NCI-H748 treated with DMSO at 0.1 percent for 48 hours (cell line): ENCODE results near the gene RSRP1.

Source experiments
- DNase-seq: peaks from one replicate; lab custom pipeline; 2025; lab: John Stamatoyannopoulos, UW

RSRP1 gene

GRCh38 chr1:25217598-25218232 lies 29.5 kb downstream of the RSRP1 start:
- DNase-seq = no peak

GRCh38 chr1:25217015-25217414 lies 30.2 kb downstream of the RSRP1 start:
- DNase-seq = no peak

DNA sequence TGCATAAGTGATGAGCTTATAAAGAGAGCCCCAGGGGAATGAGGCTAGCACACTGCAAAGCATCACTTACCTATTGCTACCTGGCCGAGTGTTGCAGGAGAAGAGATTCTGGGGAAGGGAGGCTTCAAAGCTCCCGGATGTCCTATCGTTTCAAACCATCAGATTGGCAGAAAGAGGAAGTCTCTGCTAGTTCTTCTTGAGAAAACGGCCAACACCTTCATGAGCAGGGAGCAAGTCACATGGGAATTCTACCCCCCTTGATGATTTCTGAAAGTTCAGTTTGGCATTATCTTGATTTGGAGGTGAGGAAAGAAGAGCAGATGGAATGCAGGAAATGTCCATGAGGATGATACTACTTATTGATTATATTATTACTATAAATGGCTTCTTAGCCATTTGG lies 31.1 kb downstream of the RSRP1 start:
- no peak for DNase-seq

- no peak for DNase-seq
Measured at GRCh38 chr1:25212725-25213124, 34.5 kb downstream of the RSRP1 start.

DNA sequence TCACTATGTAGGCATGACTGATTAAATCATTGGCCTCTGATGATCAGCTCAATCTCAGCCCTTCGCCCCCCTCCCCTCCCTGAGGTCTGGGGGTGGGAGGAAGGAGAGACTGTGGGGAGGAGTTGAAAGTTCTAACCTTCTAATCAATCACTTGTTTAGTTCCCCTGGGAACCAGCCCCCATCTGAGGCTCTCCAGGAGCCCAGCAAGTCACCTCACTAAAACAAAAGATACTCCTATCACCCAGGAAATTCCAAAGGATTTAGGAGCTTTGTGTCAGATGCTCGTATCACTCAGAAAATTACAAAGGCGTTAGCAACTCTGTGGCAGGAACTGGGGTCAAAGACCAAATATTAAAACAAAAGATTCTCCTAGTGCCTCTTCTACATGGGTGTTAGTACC lies 36.5 kb downstream of the RSRP1 start:
- no peak for DNase-seq

DNA sequence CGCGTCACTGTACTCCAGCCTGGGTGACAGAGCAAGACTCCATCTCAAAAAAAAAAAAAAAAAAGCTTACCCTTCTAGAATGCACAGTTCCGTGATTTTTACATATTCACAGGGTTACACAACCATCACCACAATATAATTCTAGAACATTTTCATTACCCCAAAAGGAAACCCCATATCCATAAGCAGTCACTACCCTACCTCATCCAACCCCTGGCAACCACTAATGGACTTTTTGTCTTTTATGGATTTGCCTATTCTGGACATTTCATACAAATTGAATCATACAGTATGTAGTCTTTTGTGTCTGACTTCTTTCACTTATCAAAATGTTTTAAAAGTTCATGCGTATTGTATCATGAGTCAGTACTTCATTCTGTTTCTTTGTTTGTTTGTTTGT lies 37.7 kb downstream of the RSRP1 start:
- DNase-seq = no peak

DNA sequence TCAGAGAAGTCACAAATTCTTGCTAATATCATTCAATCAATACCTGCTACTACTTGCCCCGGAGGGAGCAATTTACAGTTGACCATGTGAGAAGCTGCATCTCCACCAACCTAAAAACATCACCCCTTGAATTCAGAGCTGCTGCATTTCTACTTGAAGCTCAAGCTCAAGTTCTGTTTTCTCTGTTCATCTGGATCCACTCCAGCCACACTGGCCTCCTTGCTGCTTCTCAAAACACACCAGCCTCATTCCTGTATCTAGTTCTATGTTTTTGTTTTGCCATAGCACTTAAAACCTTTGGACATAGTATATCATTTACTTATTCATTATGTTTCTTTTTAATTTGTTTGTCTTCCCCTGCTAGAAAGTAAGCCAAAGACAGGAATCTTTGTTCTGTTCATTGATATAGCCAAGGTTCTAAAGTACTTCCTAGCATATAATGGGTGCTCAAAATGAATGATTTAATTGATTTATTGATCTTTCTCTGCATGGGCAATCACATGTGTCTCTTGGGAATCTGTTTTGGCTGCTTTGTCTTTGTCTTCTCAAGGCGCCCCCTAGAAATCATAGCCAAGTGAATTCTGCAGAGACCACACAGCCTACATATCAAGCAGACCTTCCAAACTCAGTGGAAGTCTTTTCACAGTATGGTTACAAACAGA lies 38.6 kb downstream of the RSRP1 start:
- no peak for DNase-seq

- no peak for DNase-seq
Measured at GRCh38 chr1:25208092-25208491, 39.2 kb downstream of the RSRP1 start.

DNA sequence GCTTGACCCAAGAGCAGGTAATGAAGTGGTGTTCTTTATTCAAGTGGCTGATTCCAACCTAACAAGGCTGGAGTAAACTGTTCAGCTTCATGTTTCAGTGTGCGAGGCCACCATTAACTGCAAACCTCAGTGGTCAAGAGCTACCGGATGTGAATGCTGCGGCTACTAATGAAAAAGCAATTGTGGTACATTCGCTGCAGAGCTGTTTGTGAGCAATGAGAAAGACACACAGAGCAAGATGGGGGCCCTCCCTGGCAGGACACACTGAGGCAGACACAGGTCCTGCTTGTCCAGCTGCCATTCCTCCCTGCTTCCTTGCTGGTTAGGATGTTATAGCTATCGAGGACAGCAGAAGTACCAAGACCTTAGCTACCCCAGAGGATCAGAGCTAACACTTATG lies 41.1 kb downstream of the RSRP1 start:
- DNase-seq = no peak

- no peak for DNase-seq
Measured at GRCh38 chr1:25205786-25206185, 41.5 kb downstream of the RSRP1 start.

- DNase-seq = peak; percentile 15
Measured at GRCh38 chr1:25204797-25205480, 42.3 kb downstream of the RSRP1 start.

DNA sequence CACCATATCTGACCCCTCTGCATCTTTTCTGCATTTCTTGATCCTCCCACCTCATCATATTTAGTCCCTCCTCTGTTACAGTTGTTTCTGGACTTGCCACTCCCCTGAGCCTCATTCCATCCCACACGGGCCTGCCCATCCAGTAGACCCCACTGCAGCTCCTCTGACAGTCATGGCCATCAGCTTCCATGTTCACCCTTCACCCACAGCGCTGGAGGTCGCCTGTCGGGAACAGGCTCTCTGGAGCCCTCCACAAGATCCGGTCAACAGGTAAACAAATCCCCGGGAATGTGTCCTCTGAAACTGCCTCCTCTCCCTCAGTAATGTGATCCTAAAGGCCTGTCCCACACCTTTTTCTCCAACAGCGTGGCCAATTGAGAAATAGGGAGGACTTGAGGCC lies 46.2 kb downstream of the RSRP1 start:
- DNase-seq = no peak

- DNase-seq = no peak
Measured at GRCh38 chr1:25199819-25200620, 47.2 kb downstream of the RSRP1 start.

GRCh38 chr1:25198663-25199252 lies 48.5 kb downstream of the RSRP1 start:
- DNase-seq = no peak

GRCh38 chr1:25197982-25198662 lies 49.1 kb downstream of the RSRP1 start:
- DNase-seq = no peak

DNA sequence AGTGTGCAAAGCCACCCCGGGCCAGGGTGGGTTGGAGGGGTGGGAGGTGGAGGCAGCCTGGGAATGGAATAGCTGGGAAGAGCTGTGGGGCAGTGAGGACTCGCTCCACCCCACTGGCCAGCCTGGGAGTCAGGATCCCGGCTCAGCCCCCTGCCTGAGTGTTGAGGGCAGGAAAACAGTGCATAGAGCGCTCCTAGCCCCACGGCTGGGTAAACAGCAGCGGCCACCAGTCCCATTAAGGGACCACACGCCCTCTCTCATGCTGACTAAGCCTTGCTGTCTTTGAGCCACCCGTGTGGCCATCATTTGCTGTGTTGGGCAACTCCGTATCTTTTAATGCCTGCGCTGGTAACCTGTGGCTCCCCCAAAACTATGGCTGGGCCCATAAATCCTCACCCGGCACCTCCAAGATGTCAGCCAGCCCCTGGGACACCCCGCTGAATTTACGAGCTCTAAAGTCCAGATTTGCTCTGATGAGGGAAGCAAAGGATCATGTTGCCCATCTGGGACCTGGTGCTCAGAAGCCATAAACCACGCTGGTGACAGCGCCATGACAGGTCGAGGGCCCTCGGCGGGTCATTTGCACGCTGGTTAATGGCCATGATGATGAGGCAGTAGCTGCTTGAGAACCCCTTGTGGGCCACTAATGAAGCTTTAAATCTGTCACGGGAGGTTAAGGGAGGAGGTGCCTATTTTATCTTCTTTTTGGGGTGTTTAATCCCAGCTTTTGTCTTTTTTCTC lies 49.8 kb downstream of the RSRP1 start:
- no peak for DNase-seq

DNA sequence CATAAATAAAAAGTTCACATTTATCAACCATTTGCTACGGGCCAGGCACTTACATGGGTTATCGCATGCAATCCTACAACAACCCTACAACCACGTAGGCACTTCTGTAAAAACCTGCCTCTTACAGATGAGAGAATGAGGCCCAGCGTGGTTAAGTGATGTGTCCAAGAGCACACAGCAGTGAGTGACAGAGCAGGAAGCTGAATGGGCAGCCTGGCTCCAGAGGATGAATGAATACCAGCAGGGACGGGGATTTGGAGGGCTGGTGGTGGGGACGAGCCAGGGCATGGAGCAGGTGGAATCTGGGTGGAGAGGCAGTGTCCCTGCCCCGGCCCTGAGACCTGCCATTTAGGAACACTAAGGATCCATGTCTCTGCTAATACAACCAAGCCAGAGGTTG lies 50.4 kb downstream of the RSRP1 start:
- no peak for DNase-seq

DNA sequence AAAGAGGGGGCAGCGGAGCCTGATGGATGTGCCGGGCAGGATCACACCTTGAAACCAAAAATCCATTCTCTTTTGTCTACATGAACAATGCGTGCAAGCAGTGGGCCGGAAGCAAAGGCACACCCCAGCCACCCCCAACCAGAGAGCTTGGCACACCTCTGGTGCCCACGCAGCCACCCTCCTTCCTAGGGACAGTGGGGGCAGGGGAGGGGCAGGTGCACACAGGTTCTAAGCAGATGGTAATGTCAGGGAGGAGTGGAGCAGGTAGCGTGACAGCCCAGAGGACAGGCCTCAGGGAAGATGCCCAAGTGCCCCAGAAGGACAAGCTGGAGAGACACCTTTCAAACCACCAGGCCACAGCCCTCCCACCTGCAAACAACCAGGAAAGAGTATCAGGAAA lies 51.4 kb downstream of the RSRP1 start:
- no peak for DNase-seq

GRCh38 chr1:25194572-25195020 lies 52.7 kb downstream of the RSRP1 start:
- no peak for DNase-seq

DNA sequence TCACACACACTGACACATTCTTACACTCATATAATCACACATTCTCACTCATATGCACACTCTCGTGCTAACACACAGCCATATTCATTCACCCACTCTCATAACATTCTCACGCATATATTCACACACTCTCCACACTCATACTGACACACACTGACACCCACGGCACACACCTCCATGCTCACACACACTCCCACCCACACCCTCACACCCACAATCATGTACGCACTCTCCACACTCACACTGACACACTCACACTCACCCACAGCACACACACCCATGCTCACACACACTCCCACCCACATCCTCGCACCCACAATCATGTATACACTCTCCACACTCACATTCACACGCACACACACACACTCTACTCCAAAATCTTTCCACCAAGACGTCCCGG lies 53.2 kb downstream of the RSRP1 start:
- no peak for DNase-seq

DNA sequence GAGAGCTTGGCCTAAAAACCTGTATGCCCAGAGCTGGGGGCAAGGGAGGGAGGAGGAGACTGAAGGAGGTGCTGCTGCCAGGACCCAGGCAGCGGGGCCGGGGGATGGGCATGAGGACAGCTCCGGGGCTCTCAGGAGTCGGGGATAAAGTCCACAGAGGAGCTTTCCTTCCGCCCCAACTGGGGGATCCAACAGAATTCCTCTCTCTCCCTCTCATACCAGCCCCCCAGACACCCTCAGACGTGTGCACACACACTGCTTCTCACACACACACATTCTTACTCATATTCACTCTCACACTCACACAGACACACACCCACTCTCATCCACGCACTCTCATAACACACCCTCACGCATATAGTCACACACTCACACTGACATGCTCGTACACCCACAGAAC lies 54.0 kb downstream of the RSRP1 start:
- no peak for DNase-seq
